Tibial nerve (tissue), 4 donors: ENCODE results near the gene CALCOCO1. TPM values are rescaled to one million over a fixed set of nuclear protein-coding genes. Genes with fewer than 3 reads are reported as not detected.

Experiments used
- DNase-seq, 2 donors: peaks; one replicate each; pipeline ENCODE4 v3.0.0-alpha.2; 2019; ENCODE audit warnings: low spot score in 2 of 2
- H3K27ac ChIP-seq, 4 donors: fragments of 200-600 bp; sonication (generic) in 3 of 4; one replicate each; pipeline ENCODE4 v1.5.1; 2017 to 2019; ENCODE audit warnings: mild to moderate bottlenecking in 1 of 4
- H3K27me3 ChIP-seq, 2 donors: fragments of 200-600 bp; sonication (generic) in 1 of 2; one replicate each; pipeline versions ENCODE4 v1.5.1 to v1.6.0; 2017 to 2019
- H3K36me3 ChIP-seq, 3 donors: fragments of 200-600 bp; sonication (generic); one replicate each; pipeline ENCODE4 v1.5.1; 2018 to 2019
- H3K4me1 ChIP-seq, 4 donors: fragments of 200-600 bp; sonication (generic) in 3 of 4; one replicate each; pipeline ENCODE4 v1.5.1; 2017 to 2019
- H3K4me3 ChIP-seq, 4 donors: fragments of 200-600 bp; sonication (generic) in 3 of 4; one replicate each; pipeline ENCODE4 v1.5.1; 2017 to 2019; ENCODE audit warnings: mild to moderate bottlenecking in 1 of 4, moderate library complexity in 1 of 4
- H3K9me3 ChIP-seq, 4 donors: fragments of 200-600 bp; sonication (generic) in 3 of 4; one replicate each; pipeline ENCODE4 v1.5.1; 2017 to 2019
- CTCF ChIP-seq, 5 experiments: fragments of 200-600 bp in 3 of 5; fragments of 450-650 bp in 2 of 5; sonication (generic) in 3 of 5; IDR thresholded peaks; one replicate each; pipeline ENCODE4 v1.5.1; 2016 to 2019; ENCODE audit warnings: antibody characterized with exemption in 5 of 5, mild to moderate bottlenecking in 3 of 5, moderate library complexity in 2 of 5
- EP300 ChIP-seq, 2 donors: sonication (generic); formaldehyde crosslinking; IDR thresholded peaks; one replicate each; pipeline ENCODE4 v1.6.1; 2017; ENCODE audit warnings: antibody characterized with exemption in 2 of 2, mild to moderate bottlenecking in 1 of 2
- POLR2A ChIP-seq, 2 donors: fragments of 450-650 bp; IDR thresholded peaks; one replicate each; pipeline ENCODE4 v1.6.1; 2017; ENCODE audit warnings: antibody characterized with exemption in 2 of 2, mild to moderate bottlenecking in 2 of 2, moderate library complexity in 2 of 2
- WGBS, 2 donors: methylation state at CpG; one replicate each; pipeline ENCODE4 v1.1.5; 2018; 5-methylcytosine and 5-hydroxymethylcytosine counted together
- total RNA-seq, 4 donors: library from RNA; depleted of rRNA; stranded (reverse); fragments of >200 nt; gene quantifications; one replicate each; pipeline ENCODE4 v1.1.0, GENCODE V29; 2016

CALCOCO1 gene
- total RNA-seq, 4 donors from 2014 or later = 226 to 383 (median 285) TPM

- peaks cover 2 to 92% of the 10 kb centered on the region in 2 donors for H3K27me3 ChIP-seq
- 8 to 14% methylated on average over 40 to 55 of the region's 57 CpGs for WGBS, 2 donors
- H3K36me3 ChIP-seq = no peaks in the 10 kb centered on the region
- TF ChIP-seq EP300 (IDR thresholded peaks at IDR 0.05) (no peak), POLR2A (IDR thresholded peaks at IDR 0.05) (no peak), CTCF (IDR thresholded peaks at IDR 0.05) (no peak)
- DNase-seq = no peak
- no peak overlapping the region for H3K27ac ChIP-seq
- H3K9me3 ChIP-seq = no peaks in the 10 kb centered on the region
- H3K4me1 ChIP-seq = peaks cover 0 to 28% (median 20%) of the 10 kb centered on the region in 4 donors
- peak overlapping the region in 3 of 4 donors; percentile 16 to 43 (median 21) for H3K4me3 ChIP-seq
These were observed 31.8 kb downstream of the CALCOCO1 start for GRCh38 chr12:53695152-53696145.

GRCh38 chr12:53694756-53695151, 32.5 kb downstream of the CALCOCO1 start:
- TF ChIP-seq POLR2A (IDR thresholded peaks at IDR 0.05) = no peak
- no peak for TF ChIP-seq CTCF (IDR thresholded peaks at IDR 0.05)
- no peak for TF ChIP-seq EP300 (IDR thresholded peaks at IDR 0.05)
- no peaks in the 10 kb centered on the region for H3K36me3 ChIP-seq
- no peak for DNase-seq
- WGBS, 2 donors = 43 to 51% methylated on average over 16 of the region's 16 CpGs
- no peaks in the 10 kb centered on the region for H3K9me3 ChIP-seq
- H3K4me3 ChIP-seq = peak overlapping the region in 2 of 4 donors; percentile 16 to 43
- no peak overlapping the region for H3K27ac ChIP-seq
- peaks cover 0 to 28% (median 20%) of the 10 kb centered on the region in 4 donors for H3K4me1 ChIP-seq
- H3K27me3 ChIP-seq = peaks cover 2 to 86% of the 10 kb centered on the region in 2 donors

- DNase-seq = no peak
- TF ChIP-seq CTCF (IDR thresholded peaks at IDR 0.05) (no peak), EP300 (IDR thresholded peaks at IDR 0.05) (no peak), POLR2A (IDR thresholded peaks at IDR 0.05) (no peak)
- Histone ChIP-seq H3K27me3 (peaks cover 0 to 22% of the 10 kb centered on the region in 2 donors), H3K4me1 (no peaks in the 10 kb centered on the region), H3K4me3 (no peak overlapping the region), H3K9me3 (no peaks in the 10 kb centered on the region), H3K36me3 (no peaks in the 10 kb centered on the region), H3K27ac (no peak overlapping the region)
- 80 to 82% methylated on average over 4 of the region's 4 CpGs for WGBS, 2 donors
These were observed 39.1 kb downstream of the CALCOCO1 start for GRCh38 chr12:53688134-53688533.

GRCh38 chr12:53686436-53686835, 40.8 kb downstream of the CALCOCO1 start:
- Histone ChIP-seq H3K4me3 (no peak overlapping the region), H3K27me3 (peaks cover 0 to 5% of the 10 kb centered on the region in 2 donors), H3K9me3 (no peaks in the 10 kb centered on the region), H3K27ac (no peak overlapping the region), H3K36me3 (no peaks in the 10 kb centered on the region), H3K4me1 (no peaks in the 10 kb centered on the region)
- 66 to 78% methylated on average over 3 of the region's 3 CpGs for WGBS, 2 donors
- TF ChIP-seq POLR2A (IDR thresholded peaks at IDR 0.05) = no peak
- no peak for TF ChIP-seq EP300 (IDR thresholded peaks at IDR 0.05)
- TF ChIP-seq CTCF (IDR thresholded peaks at IDR 0.05) = no peak
- no peak for DNase-seq

GRCh38 chr12:53684654-53685220, 42.5 kb downstream of the CALCOCO1 start:
- Histone ChIP-seq H3K36me3 (no peaks in the 10 kb centered on the region), H3K27ac (no peak overlapping the region), H3K27me3 (no peaks in the 10 kb centered on the region), H3K9me3 (no peaks in the 10 kb centered on the region), H3K4me1 (no peaks in the 10 kb centered on the region), H3K4me3 (no peak overlapping the region)
- TF ChIP-seq CTCF (IDR thresholded peaks at IDR 0.05) (no peak), EP300 (IDR thresholded peaks at IDR 0.05) (no peak), POLR2A (IDR thresholded peaks at IDR 0.05) (no peak)
- WGBS, 2 donors = 60 to 65% methylated on average over 3 of the region's 3 CpGs
- DNase-seq = no peak
